HG03432 (cell line): ENCODE data around the gene TYMP.

Source experiments
- ATAC-seq: cut with Tn5 transposase; IDR thresholded peaks from one replicate; pipeline ENCODE4 v1.9.1; 2021; ENCODE audit warnings: mild to moderate bottlenecking, moderate library complexity; ENCODE audit not compliant: unreplicated experiment

The TYMP gene

GRCh38 chr22:50485221-50486131 is 44.3 kb downstream of the TYMP start:
- no peak for ATAC-seq

GRCh38 chr22:50483977-50484853 is 45.6 kb downstream of the TYMP start:
- no peak for ATAC-seq

DNA sequence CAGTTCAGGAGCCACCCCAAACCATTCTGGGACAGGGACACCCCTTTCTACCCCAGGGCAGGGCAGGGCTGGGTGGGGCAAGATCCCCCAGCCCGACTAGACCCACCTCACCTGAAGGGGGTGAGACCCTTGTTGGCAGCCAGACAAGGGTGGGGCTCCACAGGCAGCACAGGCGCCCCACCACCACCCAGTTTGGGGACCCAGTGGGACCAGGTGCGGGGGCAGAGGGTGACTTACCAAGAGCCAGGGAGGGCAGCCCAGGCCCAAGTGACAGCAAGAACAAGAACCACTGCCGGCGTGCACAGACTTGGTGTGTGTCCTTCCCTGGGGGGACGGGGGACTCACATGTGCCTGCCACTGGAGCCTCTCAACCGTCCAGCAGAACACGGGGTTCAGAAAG is 46.3 kb downstream of the TYMP start:
- no peak for ATAC-seq

DNA sequence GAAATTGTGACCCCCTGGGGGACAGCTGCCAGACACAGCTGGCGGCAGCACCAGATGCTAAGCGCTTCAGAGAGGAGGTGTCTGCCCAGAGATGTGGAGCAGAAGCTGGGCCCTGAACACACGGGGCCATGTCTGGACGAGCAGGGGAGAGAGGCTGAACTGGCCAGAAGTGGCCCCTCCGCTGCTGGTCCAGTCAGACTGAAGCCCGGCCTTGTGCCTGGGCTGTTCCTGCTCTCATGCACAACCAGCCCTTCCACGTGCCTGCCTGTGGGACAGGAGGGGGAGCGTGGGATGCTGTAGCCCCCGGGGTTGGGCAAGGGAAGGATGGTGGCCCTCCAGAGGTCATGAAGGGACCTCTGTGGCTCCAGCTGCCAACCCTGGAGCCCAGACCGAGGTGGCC is 46.7 kb downstream of the TYMP start:
- ATAC-seq: no peak

DNA sequence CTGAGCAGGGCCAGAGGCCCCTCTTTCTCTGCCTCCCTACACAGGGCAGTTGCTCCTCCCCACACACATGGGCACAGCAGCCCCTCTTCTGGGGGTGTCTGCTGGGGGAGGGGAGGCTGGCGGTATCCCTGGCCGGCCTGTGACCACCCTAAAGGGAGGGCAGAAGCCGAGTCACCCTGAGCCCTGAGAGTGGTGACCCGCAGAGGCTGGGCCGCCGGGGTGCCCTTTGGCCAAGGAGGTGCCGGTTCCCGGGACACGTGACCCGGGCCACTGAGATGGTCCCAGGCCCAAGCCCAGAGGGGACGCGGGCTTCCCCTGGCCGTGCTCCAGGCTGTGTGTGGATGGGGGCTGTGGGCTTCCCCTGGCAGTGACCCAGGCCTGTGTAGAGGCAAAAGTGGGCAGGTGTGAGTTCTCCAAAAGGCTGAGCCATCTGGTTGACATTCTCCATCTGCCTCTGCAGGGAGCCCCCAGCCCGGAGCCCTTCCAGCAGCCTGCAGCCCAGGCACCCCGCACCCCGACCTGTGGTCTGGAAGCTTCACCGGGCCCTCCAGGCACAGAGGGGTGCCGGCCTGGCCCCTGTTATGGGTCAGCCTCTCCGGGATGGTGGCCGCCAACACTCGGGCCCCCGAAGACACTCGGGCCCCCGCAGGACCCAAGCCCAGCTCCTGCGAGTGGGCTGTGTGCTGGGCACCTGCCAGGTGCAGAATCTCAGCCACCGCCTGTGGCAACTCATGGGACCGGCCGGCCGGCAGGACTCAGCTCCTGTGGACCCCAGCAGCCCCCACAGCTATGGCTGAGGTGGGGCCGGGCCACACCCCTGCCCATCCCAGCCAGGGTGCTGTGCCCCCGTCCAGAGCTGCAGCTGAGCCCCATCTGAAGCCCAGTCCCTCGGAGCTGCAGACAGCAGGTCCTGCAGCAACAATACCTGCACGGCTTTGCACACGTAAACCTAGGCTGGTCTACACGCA is 47.4 kb downstream of the TYMP start:
- ATAC-seq: no peak

- ATAC-seq: no peak
Observed at GRCh38 chr22:50481440-50482106, 48.2 kb downstream of the TYMP start, which contains the start of gene ADM2. ADM2 (plus strand) TSS chr22:50481543; CDS start chr22:50481848, 305 bp downstream.

- no peak for ATAC-seq
Observed at GRCh38 chr22:50481045-50481439, 48.8 kb downstream of the TYMP start.

- no peak for ATAC-seq
Observed at GRCh38 chr22:50479721-50480120, 50.1 kb downstream of the TYMP start.

- no peak for ATAC-seq
Observed at GRCh38 chr22:50477923-50478322, 51.9 kb downstream of the TYMP start.

DNA sequence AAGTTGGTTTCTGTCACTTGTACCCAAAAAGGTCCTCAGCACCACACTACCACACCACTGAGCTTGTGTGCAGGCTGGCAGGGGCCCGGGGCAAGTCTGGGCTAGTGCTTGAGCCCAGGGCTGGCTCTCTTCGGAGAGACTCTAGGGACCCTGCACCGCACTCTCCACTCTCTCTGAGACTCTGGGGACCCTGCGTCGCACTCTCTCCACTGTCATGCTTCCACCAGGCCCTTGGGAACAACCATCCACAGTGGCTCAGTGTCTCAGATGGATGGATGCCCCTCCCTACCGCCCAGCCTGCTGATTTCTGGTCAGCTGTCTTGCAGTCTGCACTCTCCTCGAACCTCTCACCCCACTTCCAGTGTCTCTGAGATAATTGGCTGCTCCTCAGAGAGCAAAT is 52.9 kb downstream of the TYMP start:
- no peak for ATAC-seq
